Heart right ventricle (tissue), 16 donors: ENCODE data around the gene PCNA. TPM values are rescaled to one million over a fixed set of nuclear protein-coding genes. Genes with fewer than 3 reads are reported as not detected.
"Not testable (repeated sequence)": the region's sequence is repeated elsewhere in the genome, so short reads cannot be mapped to it uniquely, and the experiment has no call there.

Experiments
- ATAC-seq, 8 donors: fragments of 200-7000 bp; cut with Tn5 transposase; one replicate each; pipeline ENCODE4 v1.9.1; 2020; ENCODE audit warnings: mild to moderate bottlenecking in 8 of 8, moderate library complexity in 8 of 8, moderate number of reproducible peaks in 1 of 8
- DNase-seq, 2 donors: peaks; one replicate each; pipeline ENCODE4 v3.0.0-alpha.2; 2020
- H3K27ac ChIP-seq, 10 donors: fragments of 200-600 bp; sonication (generic) in 2 of 10; one replicate each; pipeline versions ENCODE4 v1.5.0 to v1.8.0; 2020 to 2022; ENCODE audit warnings: mild to moderate bottlenecking in 3 of 10
- H3K27me3 ChIP-seq, 7 donors: fragments of 200-600 bp; one replicate each; pipeline ENCODE4 v1.8.0; 2021 to 2022; ENCODE audit warnings: mild to moderate bottlenecking in 2 of 7
- H3K36me3 ChIP-seq, 9 donors: fragments of 200-600 bp; sonication (generic) in 1 of 9; one replicate each; pipeline versions ENCODE4 v1.5.0 to v1.8.0; 2020 to 2022; ENCODE audit warnings: mild to moderate bottlenecking in 2 of 9
- H3K4me1 ChIP-seq, 9 donors: fragments of 200-600 bp; sonication (generic) in 1 of 9; one replicate each; pipeline versions ENCODE4 v1.5.0 to v1.8.0; 2020 to 2022; ENCODE audit warnings: mild to moderate bottlenecking in 4 of 9
- H3K4me3 ChIP-seq, 10 donors: fragments of 200-600 bp; sonication (generic) in 2 of 10; one replicate each; pipeline versions ENCODE4 v1.5.0 to v1.8.0; 2020 to 2022; ENCODE audit warnings: mild to moderate bottlenecking in 7 of 10, moderate library complexity in 2 of 10
- H3K9me3 ChIP-seq, 11 donors: fragments of 200-600 bp in 10 of 11; sonication (generic) in 2 of 11; one replicate each; pipeline versions ENCODE4 v1.5.0 to v1.8.0; 2013 to 2022; ENCODE audit warnings: mild to moderate bottlenecking in 2 of 11, control low read depth in 1 of 11, moderate library complexity in 1 of 11
- WGBS, 2 donors: extraction: QIAGEN DNeasy Blood & Tissue Kit; methylation state at CpG; one replicate each; pipeline ENCODE4 v1.1.7; 2013; ENCODE audit warnings: inconsistent platforms in 1 of 2; 5-methylcytosine and 5-hydroxymethylcytosine counted together
- intact Hi-C, 10 donors: fragments of 100-400 bp; cut with DNase I; formaldehyde crosslinking; loops; one replicate each; pipeline versions ENCODE4 v1.11.1 to v1.14.2; 2022
- polyA plus RNA-seq, 2 donors: library from polyadenylated mRNA; stranded (reverse); fragments of 200-250 nt; gene quantifications; one replicate each; pipeline ENCODE4 v1.2.3, GENCODE V29; 2013
- total RNA-seq, 10 donors: library from RNA; stranded (reverse); fragmentation: NEBNext Ultra II Directional in 3 of 10; extraction: Animal tissue kit (Norgen Biotek cat#: 25700) in 3 of 10; gene quantifications; one replicate each; pipeline versions ENCODE4 v1.2.1 to v1.2.4, GENCODE V29; 2021 to 2023
- TF ChIP-seq, protein P1 (sequence below), 9 donors: fragments of 200-600 bp; sonication (generic) in 2 of 9; IDR thresholded peaks; one replicate each; pipeline versions ENCODE4 v1.5.0 to v1.8.0; 2021 to 2022; ENCODE audit warnings: antibody characterized with exemption in 9 of 9, mild to moderate bottlenecking in 5 of 9, moderate library complexity in 1 of 9
- donor health status: Arrhythmogenic right ventricular cardiomyopathy.
- donor health status: ischemic (EF 13 %, LVEDD 7.1; RV severe dilation, severe dysfunction).
- donor health status: healthy with polysubstance abuse.
- donor health status: DM: no; HTN: yes; CAD: no.
- donor health status: DM: no; HTN: no; CAD: no.
- donor health status: ischemic (EF 25% LVEDD 6.9; RV normal size, moderate dysfunction).
- donor health status: ischemic (EF 25% LVEDD 5.7; RV mildly dilated, moderate dysfunction).
- donor health status: healthy.
- donor health status: DM: yes; HTN: yes; CAD: no.
- donor health status: Ischemic cardiomyopathy.
- donor health status: ischemic (EF 35%, LVEDD 5.7; RV mildly dilated, moderate dysfunction).
- donor health status: nonischemic (EF 11% LVEDD 7.7; RV severe dilation, severe dysfunction).
- donor health status: DM: yes; HTN: yes; CAD: no.
- donor health status: PGD.
- donor health status: ischemic (EF 29% LVEDD 5.4; RV normal size, mild dysfunction).
- donor health status: nonischemic (EF 23%, LVEDD 6.1; RV moderate dilation, normal function).

The PCNA gene
- total and polyA plus RNA-seq, 12 donors, result 11.6 to 39.1 (median 21.4) TPM

DNA sequence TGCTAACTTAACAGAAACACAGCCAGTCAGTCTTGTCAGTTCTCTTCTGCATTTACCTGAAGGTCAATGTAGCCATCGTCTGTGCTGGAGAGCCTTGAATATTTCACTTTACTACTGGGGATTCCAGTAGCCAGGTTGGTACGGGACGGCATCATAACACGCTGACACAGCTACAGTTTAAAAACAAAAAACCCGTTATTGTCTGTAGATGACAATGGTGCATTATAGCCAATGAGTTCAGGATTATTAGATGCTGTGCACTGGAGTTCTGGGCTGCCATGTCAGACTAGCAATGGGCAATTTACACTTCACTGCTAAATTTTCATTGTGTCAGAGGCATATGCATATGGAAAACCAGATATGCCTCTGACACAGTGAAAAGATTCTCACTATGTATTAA, 10.5 kb downstream of the PCNA start:
- Histone ChIP-seq H3K4me3 (no peak overlapping the region), H3K4me1 (peaks cover 0 to 23% (median 9%) of the 10 kb centered on the region in 9 donors), H3K9me3 (no peaks in the 10 kb centered on the region), H3K27ac (no peak overlapping the region), H3K27me3 (no peaks in the 10 kb centered on the region), H3K36me3 (peaks cover 0 to 76% (median 41%) of the 10 kb centered on the region in 9 donors)
- DNase-seq (no peak), ATAC-seq (no peak)
- intact Hi-C loops, result loop anchor here in 4 of 10 donors (10.0 kb wide), 3 partner anchors 134 to 504 kb away; no protein-coding TSS in a partner anchor
- TF ChIP-seq, protein P1, sequence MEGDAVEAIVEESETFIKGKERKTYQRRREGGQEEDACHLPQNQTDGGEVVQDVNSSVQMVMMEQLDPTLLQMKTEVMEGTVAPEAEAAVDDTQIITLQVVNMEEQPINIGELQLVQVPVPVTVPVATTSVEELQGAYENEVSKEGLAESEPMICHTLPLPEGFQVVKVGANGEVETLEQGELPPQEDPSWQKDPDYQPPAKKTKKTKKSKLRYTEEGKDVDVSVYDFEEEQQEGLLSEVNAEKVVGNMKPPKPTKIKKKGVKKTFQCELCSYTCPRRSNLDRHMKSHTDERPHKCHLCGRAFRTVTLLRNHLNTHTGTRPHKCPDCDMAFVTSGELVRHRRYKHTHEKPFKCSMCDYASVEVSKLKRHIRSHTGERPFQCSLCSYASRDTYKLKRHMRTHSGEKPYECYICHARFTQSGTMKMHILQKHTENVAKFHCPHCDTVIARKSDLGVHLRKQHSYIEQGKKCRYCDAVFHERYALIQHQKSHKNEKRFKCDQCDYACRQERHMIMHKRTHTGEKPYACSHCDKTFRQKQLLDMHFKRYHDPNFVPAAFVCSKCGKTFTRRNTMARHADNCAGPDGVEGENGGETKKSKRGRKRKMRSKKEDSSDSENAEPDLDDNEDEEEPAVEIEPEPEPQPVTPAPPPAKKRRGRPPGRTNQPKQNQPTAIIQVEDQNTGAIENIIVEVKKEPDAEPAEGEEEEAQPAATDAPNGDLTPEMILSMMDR (IDR thresholded peaks at IDR 0.05), result no peak
- WGBS, 2 donors, result 83 to 87% methylated on average over 5 of the region's 5 CpGs

DNA sequence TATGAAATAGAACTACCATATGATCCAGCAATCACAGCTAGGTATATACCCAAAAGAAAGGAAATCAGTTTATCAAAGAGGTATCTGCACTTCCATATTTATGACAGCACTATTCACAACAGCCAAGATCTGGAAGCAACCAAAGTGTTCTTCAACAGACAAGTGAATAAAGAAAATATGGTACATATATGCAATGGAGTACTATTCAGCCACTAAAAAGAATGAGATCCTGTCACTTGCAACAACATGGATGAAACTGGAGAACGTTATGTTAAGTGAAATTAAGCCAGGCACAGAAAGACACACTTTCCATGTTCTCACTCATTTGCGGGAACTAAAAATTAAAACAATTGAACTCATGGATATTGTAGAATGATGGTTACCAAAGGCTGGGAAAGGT, 15.3 kb downstream of the PCNA start:
- Histone ChIP-seq H3K9me3 (no peaks in the 10 kb centered on the region), H3K27ac (no peak overlapping the region), H3K4me3 (no peak overlapping the region), H3K4me1 (peaks cover 0 to 6% (median 0%) of the 10 kb centered on the region in 9 donors), H3K36me3 (peaks cover 0 to 98% (median 61%) of the 10 kb centered on the region in 9 donors), H3K27me3 (no peaks in the 10 kb centered on the region)
- DNase-seq (no peak), ATAC-seq (no peak)
- TF ChIP-seq, protein P1 (IDR thresholded peaks at IDR 0.05), result no peak
- WGBS, 2 donors, result 97 to 99% methylated on average over 2 of the region's 2 CpGs
- intact Hi-C loops, result loop anchor here in 6 of 10 donors (5.0 to 10.0 kb wide), 5 partner anchors 130 to 500 kb away; no protein-coding TSS in a partner anchor

DNA sequence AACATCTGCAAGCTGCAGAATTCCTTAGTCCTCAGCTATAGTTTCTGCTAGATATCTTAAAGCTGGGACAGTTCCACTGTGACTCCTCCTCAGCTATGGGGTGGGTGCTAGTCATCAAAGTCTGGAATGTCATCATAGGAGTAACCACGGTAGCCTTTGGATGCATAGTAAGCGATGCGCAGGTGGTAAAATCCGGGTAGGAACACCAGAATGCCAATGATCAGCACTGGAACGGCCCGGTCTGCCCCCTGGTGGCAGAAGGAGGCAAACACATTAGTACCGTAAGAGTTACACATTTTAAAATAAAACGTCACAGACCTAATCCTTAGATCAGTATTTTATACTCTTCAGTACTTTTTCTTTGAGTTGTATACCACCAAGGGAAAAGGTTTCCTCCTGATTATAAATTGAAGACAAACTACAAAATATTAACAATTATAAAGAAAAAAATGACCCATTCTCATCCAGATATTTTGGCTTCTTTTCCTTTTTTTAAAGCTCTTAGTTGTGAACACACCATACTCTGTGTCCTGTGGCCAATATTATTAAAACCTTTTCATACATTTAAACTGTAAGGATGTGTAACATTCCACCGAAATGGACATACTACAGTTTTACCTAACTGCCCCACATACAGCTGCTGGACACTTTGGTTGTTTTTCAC, 18.9 kb downstream of the PCNA start:
- peak; percentile 72 to 73 for DNase-seq
- TF ChIP-seq, protein P1 (IDR thresholded peaks at IDR 0.05), result peak; percentile 85 to 94 (median 89)
- peaks cover 0 to 6% (median 0%) of the 10 kb centered on the region in 9 donors for H3K4me1 ChIP-seq
- peaks cover 0 to 98% (median 46%) of the 10 kb centered on the region in 9 donors for H3K36me3 ChIP-seq
- no peaks in the 10 kb centered on the region for H3K9me3 ChIP-seq
- WGBS, 2 donors, result 15 to 16% methylated on average over 9 of the region's 9 CpGs
- no peak overlapping the region for H3K4me3 ChIP-seq
- intact Hi-C loops, result loop anchor here in 6 of 10 donors (5.0 to 10.0 kb wide), 5 partner anchors 126 to 496 kb away; no protein-coding TSS in a partner anchor
- H3K27me3 ChIP-seq, result no peaks in the 10 kb centered on the region
- ATAC-seq, result peak; percentile 63 to 84 (median 76)
- H3K27ac ChIP-seq, result peak overlapping the region in 1 of 10 donors; percentile 32

DNA sequence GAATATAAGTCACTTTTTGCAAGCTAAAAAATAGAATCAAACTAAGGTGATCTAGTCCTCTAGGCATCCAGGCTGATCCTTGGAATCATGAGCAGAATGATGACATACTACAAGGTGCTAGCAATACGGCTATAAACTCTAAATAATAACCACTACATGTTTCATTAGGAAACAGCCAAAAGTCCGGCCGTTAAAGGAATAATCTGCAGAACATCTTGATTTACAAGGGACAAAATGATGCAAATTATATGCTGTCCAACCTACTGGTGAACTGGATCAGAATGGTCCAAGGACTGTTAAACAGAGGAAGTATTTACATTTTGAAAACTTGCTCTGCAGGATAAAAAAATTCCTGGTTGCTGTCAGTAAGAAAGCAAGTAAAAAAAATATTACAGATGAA, 19.8 kb downstream of the PCNA start:
- H3K27me3 ChIP-seq, DNase-seq, H3K4me3 ChIP-seq, H3K4me1 ChIP-seq, ATAC-seq, H3K27ac ChIP-seq, H3K9me3 ChIP-seq: not testable (repeated sequence)
- peaks cover 0 to 89% (median 37%) of the 10 kb centered on the region in 9 donors for H3K36me3 ChIP-seq
- intact Hi-C loops, result loop anchor here in 8 of 10 donors (5.0 to 10.0 kb wide), 6 partner anchors 95 to 495 kb away; partner anchors contain the start of gene SLC23A2 (in 1 of the 8)
- 92 to 93% methylated on average over 3 of the region's 3 CpGs for WGBS, 2 donors

DNA sequence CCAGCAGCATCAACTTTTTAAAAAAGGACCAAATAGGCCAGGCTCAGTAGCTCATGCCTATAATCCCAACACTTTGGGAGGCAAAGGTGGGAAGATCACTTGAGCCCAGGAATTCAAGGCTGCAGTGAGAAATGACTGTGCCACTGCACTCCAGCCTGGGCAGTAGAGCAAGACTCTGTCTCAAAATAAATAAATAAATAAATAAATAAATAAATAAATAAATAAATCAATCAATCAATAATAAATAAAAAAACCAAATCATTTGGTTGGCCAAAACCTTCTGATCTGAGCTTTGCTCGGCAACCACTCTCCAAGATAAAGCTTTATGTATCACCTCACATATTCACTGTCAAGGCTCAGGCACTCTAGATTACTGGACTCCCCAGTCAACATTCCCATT, 20.7 kb downstream of the PCNA start:
- H3K27me3 ChIP-seq, H3K4me3 ChIP-seq, H3K4me1 ChIP-seq, DNase-seq, H3K9me3 ChIP-seq, H3K27ac ChIP-seq, ATAC-seq: not testable (repeated sequence)
- intact Hi-C loops, result loop anchor here in 3 of 10 donors (5.0 to 10.0 kb wide), 3 partner anchors 94 to 492 kb away; partner anchors contain the start of gene SLC23A2 (in 1 of the 3)
- WGBS, 2 donors, result 87 to 96% methylated on average over 1 of the region's 1 CpG
- peaks cover 0 to 80% (median 28%) of the 10 kb centered on the region in 9 donors for H3K36me3 ChIP-seq
